GM19452 (cell line): ENCODE measurements around the gene MS4A14.
"Not testable (repeated sequence)": the region's sequence is repeated elsewhere in the genome, so short reads cannot be mapped to it uniquely, and the experiment has no call there.

Experiments used
- ATAC-seq: cut with Tn5 transposase; IDR thresholded peaks from one replicate; pipeline ENCODE4 v1.9.1; 2021; ENCODE audit not compliant: unreplicated experiment

Gene MS4A14

GRCh38 chr11:60378354-60378753 is 17.9 kb upstream of the MS4A14 start, which contains the start of gene MS4A7:
TSS of gene MS4A7 (plus strand) at chr11:60378532. CDS start at chr11:60383142, 4,610 bp downstream.
- ATAC-seq: peak; percentile 93

GRCh38 chr11:60389279-60389910 is 6.9 kb upstream of the MS4A14 start:
- ATAC-seq: peak; percentile 90

GRCh38 chr11:60390419-60390818 is 5.8 kb upstream of the MS4A14 start:
- ATAC-seq: no peak

GRCh38 chr11:60392361-60392760 is 3.9 kb upstream of the MS4A14 start:
- ATAC-seq: no peak

GRCh38 chr11:60393016-60393415 is 3.2 kb upstream of the MS4A14 start:
- no peak for ATAC-seq

GRCh38 chr11:60394666-60395380 is 1.4 kb upstream of the MS4A14 start:
- ATAC-seq: no peak

GRCh38 chr11:60396799-60397198 is 540 bp downstream of the MS4A14 start:
- no peak for ATAC-seq

- no peak for ATAC-seq
Measured at GRCh38 chr11:60420015-60420414, 23.8 kb downstream of the MS4A14 start.

GRCh38 chr11:60422609-60423008 is 26.4 kb downstream of the MS4A14 start:
- no peak for ATAC-seq

GRCh38 chr11:60428517-60428916 is 32.3 kb downstream of the MS4A14 start:
- no peak for ATAC-seq

GRCh38 chr11:60429272-60429671 is 33.0 kb downstream of the MS4A14 start, which contains the start of gene MS4A5:
TSS of gene MS4A5 (plus strand) at chr11:60429572. CDS start at chr11:60429675, 103 bp downstream.
- no peak for ATAC-seq

- no peak for ATAC-seq
Measured at GRCh38 chr11:60431251-60431650, 35.0 kb downstream of the MS4A14 start.

- no peak for ATAC-seq
Measured at GRCh38 chr11:60433401-60433800, 37.1 kb downstream of the MS4A14 start.

- ATAC-seq: no peak
Measured at GRCh38 chr11:60447070-60447469, 50.8 kb downstream of the MS4A14 start.

- no peak for ATAC-seq
Measured at GRCh38 chr11:60447846-60448245, 51.6 kb downstream of the MS4A14 start.

- not testable (repeated sequence) for ATAC-seq
Measured at GRCh38 chr11:60451185-60451584, 54.9 kb downstream of the MS4A14 start.

- ATAC-seq: no peak
Measured at GRCh38 chr11:60454212-60454611, 58.0 kb downstream of the MS4A14 start.

GRCh38 chr11:60455531-60456042 is 59.3 kb downstream of the MS4A14 start, which contains the start of gene MS4A1:
TSS of gene MS4A1 (plus strand) at chr11:60455847. CDS start at chr11:60462375, 6,528 bp downstream.
- peak; percentile 93 for ATAC-seq

GRCh38 chr11:60457576-60457975 is 61.3 kb downstream of the MS4A14 start:
- ATAC-seq: peak; percentile 27

GRCh38 chr11:60459345-60459744 is 63.1 kb downstream of the MS4A14 start:
- ATAC-seq: no peak
